ENCODE results near the gene CCDC61. TPM values are rescaled to one million over a fixed set of nuclear protein-coding genes. Genes with fewer than 3 reads are reported as not detected.
A peak's percentile ranks its signal among the peaks of the same experiment; 100 is the strongest.

CCDC61 gene
- total and polyA plus RNA-seq, 4 experiments from 2014 or later, result 6.4 to 39.6 (median 23.3) TPM

DNA sequence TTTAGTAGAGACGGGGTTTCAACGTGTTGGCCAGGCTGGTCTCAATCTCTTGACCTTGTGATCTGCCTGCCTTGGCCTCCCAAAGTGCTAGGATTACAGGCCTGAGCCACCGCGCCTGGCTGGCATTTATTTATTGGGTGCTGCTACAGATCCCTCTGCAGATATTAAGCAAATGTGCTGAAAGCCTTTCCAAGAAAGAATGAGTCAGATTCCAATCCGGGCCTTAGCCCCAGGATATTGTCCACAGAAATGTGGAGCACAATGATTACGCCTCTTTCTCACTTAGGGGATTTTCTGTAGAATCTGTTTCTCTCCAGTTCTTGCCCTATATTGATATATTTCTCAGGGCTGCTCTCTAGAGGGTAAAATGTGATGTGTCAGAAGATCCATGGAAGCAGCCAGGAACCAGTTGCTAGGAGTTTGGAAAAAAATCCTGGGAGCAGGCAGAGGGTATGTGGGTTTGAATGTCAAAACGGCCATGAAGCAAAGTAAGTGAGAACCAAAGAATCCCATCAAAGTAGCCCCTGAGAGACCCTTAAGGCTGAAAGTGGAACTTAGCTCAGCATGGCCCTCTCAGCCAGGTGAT is 70.3 kb downstream of the CCDC61 start:
- CTCF ChIA-PET (ENCODE audit: partially characterized antibody), result no interaction called here
- H3K4me3 Mint-ChIP-seq, result no peak overlapping the region
- POLR2A ChIA-PET (ENCODE audit: partially characterized antibody), result no interaction called here
- H3K4me1 Mint-ChIP-seq, result no peaks in the 10 kb centered on the region
- intact Hi-C loops (cut with micrococcal nuclease), result no loop called here
- Histone ChIP-seq H3K4me1 (ENCODE audit: insufficient read depth, low read length) (no peaks in the 10 kb centered on the region), H3K27ac (ENCODE audit: low read depth, low read length) (no peak overlapping the region), H3K36me3 (ENCODE audit: insufficient read depth, low read length) (no peaks in the 10 kb centered on the region), H3K27me3 (ENCODE audit: insufficient read depth, low read length) (peaks cover 4% of the 10 kb centered on the region), H3K9me3 (ENCODE audit: control insufficient read depth in 1 of 2, low read length in 2 of 2) (no peaks in the 10 kb centered on the region), H3K4me3 (ENCODE audit: low read length in 2 of 2) (no peak overlapping the region)
- no peak overlapping the region for H3K27ac Mint-ChIP-seq
- no peak for DNase-seq
- H3K9me3 Mint-ChIP-seq, result peaks cover 0 to 20% (median 7%) of the 10 kb centered on the region in 8 donors
- peaks cover 30 to 42% of the 10 kb centered on the region in 2 donors for H3K27me3 Mint-ChIP-seq
- peaks cover 0 to 8% of the 10 kb centered on the region in 2 donors for H3K36me3 Mint-ChIP-seq

DNA sequence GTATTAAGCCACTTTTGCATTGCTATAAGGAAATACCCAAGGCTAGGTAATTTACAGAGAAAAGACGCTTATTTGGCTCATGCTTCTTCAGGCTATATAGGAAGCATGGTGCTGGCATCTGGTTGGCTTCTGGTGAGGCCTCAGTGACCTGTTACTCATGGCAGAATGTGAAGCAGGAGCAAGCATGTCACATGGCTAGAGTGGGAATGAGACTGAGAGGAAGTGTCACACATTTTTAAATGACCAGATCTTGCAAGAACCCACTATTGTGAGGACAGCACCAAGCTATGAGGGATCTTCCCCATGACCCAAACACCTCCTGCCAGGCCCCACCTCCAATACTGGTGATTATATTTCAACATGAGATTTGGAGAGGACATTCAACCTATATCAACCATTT is 71.2 kb downstream of the CCDC61 start:
- peaks cover 36 to 50% of the 10 kb centered on the region in 2 donors for H3K27me3 Mint-ChIP-seq
- peaks cover 0 to 14% (median 4%) of the 10 kb centered on the region in 8 donors for H3K9me3 Mint-ChIP-seq
- POLR2A ChIA-PET (ENCODE audit: partially characterized antibody), result no interaction called here
- no peak overlapping the region for H3K4me3 Mint-ChIP-seq
- peaks cover 0 to 4% of the 10 kb centered on the region in 2 donors for H3K36me3 Mint-ChIP-seq
- Histone ChIP-seq H3K4me1 (ENCODE audit: insufficient read depth, low read length) (no peaks in the 10 kb centered on the region), H3K36me3 (ENCODE audit: insufficient read depth, low read length) (no peaks in the 10 kb centered on the region), H3K27me3 (ENCODE audit: insufficient read depth, low read length) (peaks cover 4% of the 10 kb centered on the region), H3K9me3 (ENCODE audit: control insufficient read depth in 1 of 2, low read length in 2 of 2) (no peaks in the 10 kb centered on the region), H3K4me3 (ENCODE audit: low read length in 2 of 2) (no peak overlapping the region), H3K27ac (ENCODE audit: low read depth, low read length) (no peak overlapping the region)
- H3K27ac Mint-ChIP-seq, result no peak overlapping the region
- H3K4me1 Mint-ChIP-seq, result no peaks in the 10 kb centered on the region
- no peak for DNase-seq
- CTCF ChIA-PET (ENCODE audit: partially characterized antibody), result no interaction called here
- intact Hi-C loops (cut with micrococcal nuclease), result no loop called here

DNA sequence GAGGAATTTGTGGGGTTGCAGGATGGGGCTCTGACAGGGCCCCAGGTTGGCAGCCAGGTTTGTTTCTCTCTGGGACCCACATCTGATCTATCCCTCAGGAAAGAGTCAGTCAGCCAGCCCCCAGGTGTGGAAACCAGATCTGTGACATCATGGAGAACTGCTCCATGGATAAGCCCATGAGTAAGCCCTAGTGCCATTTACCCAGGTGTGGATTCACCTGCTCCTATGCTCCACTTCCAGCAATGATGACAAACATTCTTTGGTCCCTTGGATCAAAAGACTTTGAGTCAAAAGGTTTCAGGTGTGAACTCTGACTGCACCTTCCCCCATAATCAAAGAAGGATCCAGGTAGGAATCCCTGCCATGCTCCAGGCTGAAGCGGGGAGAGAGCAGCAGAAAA is 72.4 kb downstream of the CCDC61 start:
- Histone ChIP-seq H3K4me3 (ENCODE audit: low read length in 2 of 2) (no peak overlapping the region), H3K36me3 (ENCODE audit: insufficient read depth, low read length) (no peaks in the 10 kb centered on the region), H3K9me3 (ENCODE audit: control insufficient read depth in 1 of 2, low read length in 2 of 2) (no peaks in the 10 kb centered on the region), H3K4me1 (ENCODE audit: insufficient read depth, low read length) (no peaks in the 10 kb centered on the region), H3K27me3 (ENCODE audit: insufficient read depth, low read length) (peaks cover 4% of the 10 kb centered on the region), H3K27ac (ENCODE audit: low read depth, low read length) (no peak overlapping the region)
- Mint-ChIP-seq H3K9me3 (peaks cover 0 to 7% (median 0%) of the 10 kb centered on the region in 8 donors), H3K4me1 (no peaks in the 10 kb centered on the region), H3K4me3 (no peak overlapping the region), H3K27ac (no peak overlapping the region), H3K36me3 (no peaks in the 10 kb centered on the region), H3K27me3 (peaks cover 43 to 55% of the 10 kb centered on the region in 2 donors)
- ChIA-PET CTCF (ENCODE audit: partially characterized antibody) (no interaction called here), POLR2A (ENCODE audit: partially characterized antibody) (no interaction called here)
- no peak for DNase-seq
- intact Hi-C loops (cut with micrococcal nuclease), result no loop called here

Small RNA genes within 50 kb of the gene (microRNA-seq; reads per million reads assigned to microRNA genes)
- gene MIR769 (ENCODE audit: borderline microRNAs expressed, borderline number of aligned reads, borderline replicate concordance), result 132 reads per million, percentile 71 among the genes with 10 or more reads in this experiment

Other genes starting within 250 kb of the CCDC61 start
- gene SIX5, start 226.2 kb upstream of the CCDC61 start, total RNA-seq, result 1 to 10 TPM; 1.5 to 1.7 TPM
- gene SIX5, start 226.2 kb upstream of the CCDC61 start, polyA plus RNA-seq, result under 1 TPM in 1 of 2 donors, not detected in 1; 0.08 TPM
- 10 to 100 TPM; 30.8 to 32.9 TPM for gene DMPK, start 213.0 kb upstream of the CCDC61 start, total RNA-seq
- 1 to 10 TPM in 1 of 2 donors, not detected in 1; 1.3 TPM for gene DMPK, start 213.0 kb upstream of the CCDC61 start, polyA plus RNA-seq
- 10 to 100 TPM; 49.3 to 52.6 TPM for gene DMWD, start 202.6 kb upstream of the CCDC61 start, total RNA-seq
- gene DMWD, start 202.6 kb upstream of the CCDC61 start, polyA plus RNA-seq, result 10 to 100 TPM in 1 of 2 donors, 1 to 10 TPM in 1; 6.9 to 11.7 TPM
- under 1 TPM; 0.29 to 0.39 TPM for gene RSPH6A, start 180.2 kb upstream of the CCDC61 start, total RNA-seq
- not detected for gene RSPH6A, start 180.2 kb upstream of the CCDC61 start, polyA plus RNA-seq
- 10 to 100 TPM; 93.9 to 98.2 TPM for gene SYMPK, start 132.3 kb upstream of the CCDC61 start, total RNA-seq
- 10 to 100 TPM in 1 of 2 donors, 1 to 10 TPM in 1; 6.0 to 17.5 TPM for gene SYMPK, start 132.3 kb upstream of the CCDC61 start, polyA plus RNA-seq
- not detected for gene FOXA3, start 131.1 kb upstream of the CCDC61 start, total RNA-seq
- not detected for gene FOXA3, start 131.1 kb upstream of the CCDC61 start, polyA plus RNA-seq
- 10 to 100 TPM; 33.7 to 35.8 TPM for gene IRF2BP1, start 109.3 kb upstream of the CCDC61 start, total RNA-seq
- gene IRF2BP1, start 109.3 kb upstream of the CCDC61 start, polyA plus RNA-seq, result 1 to 10 TPM; 2.4 to 8.2 TPM
- 10 to 100 TPM; 12.9 to 15.1 TPM for gene MYPOP, start 92.9 kb upstream of the CCDC61 start, total RNA-seq
- gene MYPOP, start 92.9 kb upstream of the CCDC61 start, polyA plus RNA-seq, result under 1 TPM; 0.10 to 0.87 TPM
- gene NANOS2, start 80.7 kb upstream of the CCDC61 start, total RNA-seq, result not detected
- gene NANOS2, start 80.7 kb upstream of the CCDC61 start, polyA plus RNA-seq, result not detected
- gene NOVA2, start 21.6 kb upstream of the CCDC61 start, total RNA-seq, result not detected
- not detected for gene NOVA2, start 21.6 kb upstream of the CCDC61 start, polyA plus RNA-seq
- gene PGLYRP1, start 27.6 kb downstream of the CCDC61 start, total RNA-seq, result not detected
- gene PGLYRP1, start 27.6 kb downstream of the CCDC61 start, polyA plus RNA-seq, result not detected
- not detected for gene IGFL4, start 45.5 kb downstream of the CCDC61 start, total RNA-seq
- gene IGFL4, start 45.5 kb downstream of the CCDC61 start, polyA plus RNA-seq, result not detected
- not detected for gene IGFL3, start 129.2 kb downstream of the CCDC61 start, total RNA-seq
- not detected for gene IGFL3, start 129.2 kb downstream of the CCDC61 start, polyA plus RNA-seq
- under 1 TPM in 1 of 2 experiments, not detected in 1; 0.47 TPM for gene IGFL2, start 152.8 kb downstream of the CCDC61 start, total RNA-seq
- under 1 TPM in 1 of 2 donors, not detected in 1; 0.28 TPM for gene IGFL2, start 152.8 kb downstream of the CCDC61 start, polyA plus RNA-seq
- not detected for gene IGFL1, start 234.3 kb downstream of the CCDC61 start, total RNA-seq
- gene IGFL1, start 234.3 kb downstream of the CCDC61 start, polyA plus RNA-seq, result not detected

Measured in CD4-positive, alpha-beta memory T cell (primary cell).